K562 (cell line): ENCODE results near the gene TNFRSF18. TPM values are rescaled to one million over a fixed set of nuclear protein-coding genes. Genes with fewer than 3 reads are reported as not detected.

Experiments used
- BMI1 ChIP-seq: fragments of 150-350 bp; IDR thresholded peaks from 2 replicates; pipeline ENCODE4 v1.6.1; 2014; ENCODE audit warnings: low read length
- CHD1 ChIP-seq: fragments of 200-600 bp; sonication (generic); IDR thresholded peaks from one replicate; pipeline ENCODE4 v1.6.1; 2012; ENCODE audit warnings: mild to moderate bottlenecking, moderate library complexity, low read length, inconsistent platforms
- EWSR1 ChIP-seq: fragments of 450-650 bp; IDR thresholded peaks from 2 replicates; pipeline ENCODE4 v1.6.1; 2018; ENCODE audit warnings: borderline replicate concordance, mild to moderate bottlenecking, low read depth, moderate library complexity; ENCODE audit not compliant: partially characterized antibody
- GABPB1 ChIP-seq: sonication (generic); formaldehyde crosslinking; IDR thresholded peaks from 2 replicates; pipeline ENCODE4 v1.8.0; 2022; ENCODE audit warnings: mild to moderate bottlenecking, missing genetic modification reagents
- GTF2E2 ChIP-seq: fragments of 200-800 bp; sonication (Bioruptor generic); IDR thresholded peaks from 2 replicates; pipeline ENCODE4 v1.6.1; 2016; ENCODE audit warnings: missing genetic modification characterization, missing compliant biosample characterization
- HEY1 ChIP-seq: fragments of 250-450 bp; sonication (Bioruptor Pico); IDR thresholded peaks from 2 replicates; pipeline ENCODE4 v1.5.0; 2020; ENCODE audit warnings: mild to moderate bottlenecking, moderate library complexity, borderline replicate concordance
- IFI16 ChIP-seq: fragments of 250-450 bp; sonication (Bioruptor Pico); IDR thresholded peaks from 2 replicates; pipeline ENCODE4 v2.1.2; 2022; ENCODE audit warnings: mild to moderate bottlenecking, inconsistent platforms
- JUND ChIP-seq, 2 experiments: IDR thresholded peaks; 2 replicates in 1 of 2; 3 replicates in 1 of 2; pipeline ENCODE4 v1.6.1; 2011; ENCODE audit warnings: borderline replicate concordance in 2 of 2, low read depth in 2 of 2, low read length in 2 of 2, improper control_type of control experiment in 1 of 2, missing biosample characterization in 1 of 2, missing genetic modification characterization in 1 of 2, missing genetic modification reagents in 1 of 2
- MCM7 ChIP-seq, 2 experiments: fragments of 450-650 bp; IDR thresholded peaks; 2 replicates each; pipeline ENCODE4 v1.6.1; 2016 to 2018
- MECOM ChIP-seq: fragments of 250-450 bp; sonication (Bioruptor Pico); IDR thresholded peaks from 2 replicates; pipeline ENCODE4 v1.8.0; 2022; ENCODE audit warnings: inconsistent platforms
- MTA3 ChIP-seq: fragments of 450-650 bp; formaldehyde crosslinking; IDR thresholded peaks from 2 replicates; pipeline ENCODE4 v1.6.1; 2017; ENCODE audit warnings: mild to moderate bottlenecking, borderline replicate concordance
- NBN ChIP-seq: fragments of 450-650 bp; IDR thresholded peaks from 2 replicates; pipeline ENCODE4 v1.6.1; 2016; ENCODE audit warnings: low read depth, mild to moderate bottlenecking
- NELFE ChIP-seq: IDR thresholded peaks from 2 replicates; pipeline ENCODE4 v1.6.1; 2011; ENCODE audit warnings: mild to moderate bottlenecking; ENCODE audit not compliant: insufficient read depth, insufficient read length
- OTX1 ChIP-seq: fragments of 450-650 bp; formaldehyde crosslinking; IDR thresholded peaks from 2 replicates; pipeline ENCODE4 v1.4.0; 2022; ENCODE audit warnings: mild to moderate bottlenecking
- PATZ1 ChIP-seq: fragments of 250-450 bp; sonication (Bioruptor Pico); IDR thresholded peaks from 2 replicates; pipeline ENCODE4 v1.5.0; 2020; ENCODE audit warnings: mild to moderate bottlenecking, borderline replicate concordance
- PHTF2 ChIP-seq: fragments of 250-450 bp; sonication (Bioruptor Pico); IDR thresholded peaks from 2 replicates; pipeline ENCODE4 v1.5.0; 2021; ENCODE audit warnings: mild to moderate bottlenecking
- PTTG1 ChIP-seq: fragments of 450-650 bp; IDR thresholded peaks from 2 replicates; pipeline ENCODE4 v1.6.1; 2016; ENCODE audit warnings: low read depth, mild to moderate bottlenecking, missing genetic modification characterization, missing compliant biosample characterization
- SIN3B ChIP-seq: fragments of 450-650 bp; IDR thresholded peaks from 2 replicates; pipeline ENCODE4 v1.6.1; 2017; ENCODE audit warnings: low read depth, mild to moderate bottlenecking, moderate library complexity
- SMAD1 ChIP-seq: fragments of 150-350 bp; IDR thresholded peaks from 2 replicates; pipeline ENCODE4 v1.6.1; 2014; ENCODE audit warnings: low read length, low read depth; ENCODE audit not compliant: partially characterized antibody
- SOX6 ChIP-seq: fragments of 450-650 bp; IDR thresholded peaks from 2 replicates; pipeline ENCODE4 v1.6.1; 2014; ENCODE audit warnings: mild to moderate bottlenecking
- SRSF1 ChIP-seq: fragments of 200-400 bp; formaldehyde crosslinking; IDR thresholded peaks from 2 replicates; pipeline ENCODE4 v1.6.1; 2017; ENCODE audit warnings: mild to moderate bottlenecking, low read depth, low read length, moderate library complexity
- TAF1 ChIP-seq: IDR thresholded peaks from 2 replicates; pipeline ENCODE4 v1.6.1; 2011; ENCODE audit warnings: mild to moderate bottlenecking, low read length, moderate library complexity; ENCODE audit not compliant: insufficient read depth, control insufficient read depth, severe bottlenecking; ENCODE audit errors: extremely low read depth
- TCF7L2 ChIP-seq: fragments of 150-350 bp; IDR thresholded peaks from 2 replicates; pipeline ENCODE4 v1.6.1; 2016; ENCODE audit warnings: low read depth, mild to moderate bottlenecking, low read length, moderate library complexity
- ZBED1 ChIP-seq: IDR thresholded peaks from 2 replicates; pipeline ENCODE4 v1.6.1; 2014
- ZHX1 ChIP-seq: fragments of 150-350 bp; conservative IDR thresholded peaks from 2 replicates; pipeline ENCODE4 v1.6.1; 2014; ENCODE audit warnings: low read length
- ZNF232 ChIP-seq: sonication (generic); formaldehyde crosslinking; IDR thresholded peaks from 2 replicates; pipeline ENCODE4 v1.8.0; 2022; ENCODE audit warnings: mild to moderate bottlenecking, missing genetic modification reagents
- ZNF444 ChIP-seq: fragments of 250-450 bp; sonication (Bioruptor Pico); IDR thresholded peaks from 2 replicates; pipeline ENCODE4 v1.4.0; 2020; ENCODE audit warnings: mild to moderate bottlenecking, moderate library complexity
- ZNF76 ChIP-seq: fragments of 250-450 bp; sonication (Bioruptor Pico); IDR thresholded peaks from 2 replicates; pipeline ENCODE4 v1.4.0; 2020; ENCODE audit warnings: mild to moderate bottlenecking, moderate library complexity, borderline replicate concordance
- polyA plus RNA-seq, 8 experiments: library from polyadenylated mRNA; depleted of rRNA in 4 of 8; stranded (reverse) in 5 of 8; unstranded in 3 of 8; fragments of >200 nt; fragmentation: Nextera tagmentation in 2 of 8; fragmentation: Illumina TruSeq in 1 of 8; extraction: Ambion mirVana in 2 of 8; extraction: Trizol in 1 of 8; gene quantifications; 2 replicates each; pipeline versions ENCODE4 v1.2.1 to v1.2.3, GENCODE V29; 2011 to 2014; ENCODE audit warnings: inconsistent platforms in 1 of 8, missing spikeins in 1 of 8
- total RNA-seq, 7 experiments: library from RNA; depleted of rRNA in 6 of 7; stranded (reverse); fragments of >200 nt in 6 of 7; fragmentation: Illumina TruSeq in 2 of 7; extraction: Trizol in 2 of 7; gene quantifications; 2 replicates each; pipeline versions ENCODE4 v1.2.1 to v1.2.3, GENCODE V29; 2011 to 2021; ENCODE audit warnings: low replicate concordance in 1 of 7

Gene TNFRSF18
- total and polyA plus RNA-seq, 9 of the 15 experiments (the other 6 are each of a cell fraction or from before 2014, with no cell fraction given) = 0.24 to 0.27 TPM; not detected in 7

- no peak for TF ChIP-seq EWSR1
- no peak for TF ChIP-seq PTTG1
- TF ChIP-seq CHD1 = no peak
- no peak for TF ChIP-seq MCM7 (IDR thresholded peaks at IDR 0.05)
- TF ChIP-seq ZNF76 (CRISPR knock-in tag) = no peak
- TF ChIP-seq ZBED1 = no peak
- no peak for TF ChIP-seq GTF2E2 (tag)
- TF ChIP-seq SMAD1 = no peak
- no peak for TF ChIP-seq PHTF2 (CRISPR knock-in tag)
- TF ChIP-seq TCF7L2 = no peak
- no peak for TF ChIP-seq ZNF232 (CRISPR knock-in tag)
- TF ChIP-seq GABPB1 (CRISPR knock-in tag) = no peak
- no peak for TF ChIP-seq HEY1 (CRISPR knock-in tag)
- no peak for TF ChIP-seq MTA3
- TF ChIP-seq PATZ1 (CRISPR knock-in tag) = no peak
- TF ChIP-seq NBN = no peak
- TF ChIP-seq TAF1 = no peak
- no peak for TF ChIP-seq NELFE
- no peak for TF ChIP-seq ZNF444
- no peak for TF ChIP-seq SIN3B
- no peak for TF ChIP-seq JUND (IDR thresholded peaks at IDR 0.05; ENCODE audit: borderline replicate concordance, low read depth, low read length)
- no peak for TF ChIP-seq JUND (tag; IDR thresholded peaks at IDR 0.05; ENCODE audit: borderline replicate concordance, low read depth, low read length)
- TF ChIP-seq MECOM = peak; percentile 80
- no peak for TF ChIP-seq BMI1
- no peak for TF ChIP-seq OTX1 (CRISPR knock-in tag)
- no peak for TF ChIP-seq IFI16 (CRISPR knock-in tag)
- no peak for TF ChIP-seq SRSF1
- no peak for TF ChIP-seq SOX6
- no peak for TF ChIP-seq ZHX1
Measured at GRCh38 chr1:1232208-1232795, 25.9 kb upstream of the TNFRSF18 start, which contains the start of gene B3GALT6 (continued).
